ENCODE data around the gene ZNRF3. TPM values are rescaled to one million over a fixed set of nuclear protein-coding genes. Genes with fewer than 3 reads are reported as not detected.
"Not testable (repeated sequence)": the region's sequence is repeated elsewhere in the genome, so short reads cannot be mapped to it uniquely, and the experiment has no call there.

ZNRF3 gene
- total and polyA plus RNA-seq, 12 donors: 1.8 to 7.7 (median 6.2) TPM

DNA sequence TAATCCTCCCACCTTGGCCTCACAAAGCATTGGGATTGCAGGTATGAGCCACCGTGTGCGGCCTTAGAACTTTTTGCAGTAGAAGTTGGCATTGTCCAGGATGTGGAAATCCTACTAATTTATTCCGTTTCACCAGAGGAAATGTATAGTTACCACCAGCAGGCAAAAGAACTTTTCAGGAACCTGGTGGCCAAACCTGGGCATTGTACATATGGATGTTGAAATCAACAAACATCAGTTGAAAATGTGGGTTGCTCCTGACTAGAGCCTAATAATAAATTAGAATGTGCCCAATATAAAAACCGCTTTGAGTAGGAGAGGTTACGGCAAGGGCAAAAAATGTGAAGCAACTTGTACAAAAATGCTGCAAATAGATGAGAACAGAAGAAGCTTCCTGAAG lies 42.3 kb upstream of the ZNRF3 start:
- peaks cover 0 to 2% (median 0%) of the 10 kb centered on the region in 11 donors for H3K9me3 ChIP-seq
- no peak for DNase-seq
- ATAC-seq: no peak
- TF ChIP-seq CTCF (IDR thresholded peaks at IDR 0.05): no peak
- H3K27ac ChIP-seq: no peak overlapping the region
- no peaks in the 10 kb centered on the region for H3K4me1 ChIP-seq
- H3K36me3 ChIP-seq: no peaks in the 10 kb centered on the region
- no peaks in the 10 kb centered on the region for H3K27me3 ChIP-seq
- no peak overlapping the region for H3K4me3 ChIP-seq
- intact Hi-C loops (cut with DNase I): no loop called here
- 86 to 88% methylated on average over 5 of the region's 5 CpGs for WGBS, 2 donors

DNA sequence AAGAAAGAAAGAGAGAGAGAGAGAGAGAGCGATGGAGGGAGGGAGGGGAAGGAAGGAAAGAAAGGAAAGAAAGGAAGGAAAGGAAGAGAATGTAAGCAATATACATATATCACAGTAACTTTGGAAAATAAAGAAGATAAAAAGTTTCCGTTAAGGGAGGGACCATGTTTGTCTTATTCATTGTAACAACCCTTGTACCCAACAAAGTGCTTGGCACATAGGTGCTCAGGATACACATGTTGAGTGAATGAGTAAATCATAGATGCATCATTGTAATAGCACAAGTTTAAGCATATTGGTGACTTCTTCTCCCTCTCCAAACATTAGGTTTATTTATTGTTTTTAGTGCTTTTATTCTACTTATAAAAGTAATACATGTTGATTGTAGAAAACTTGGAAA lies 39.7 kb upstream of the ZNRF3 start:
- ATAC-seq: no peak
- intact Hi-C loops (cut with DNase I): no loop called here
- no peaks in the 10 kb centered on the region for H3K4me1 ChIP-seq
- no peak for TF ChIP-seq CTCF (IDR thresholded peaks at IDR 0.05)
- H3K36me3 ChIP-seq: no peaks in the 10 kb centered on the region
- no peaks in the 10 kb centered on the region for H3K27me3 ChIP-seq
- peaks cover 0 to 23% (median 12%) of the 10 kb centered on the region in 11 donors for H3K9me3 ChIP-seq
- WGBS, 2 donors: 82 to 93% methylated on average over 2 of the region's 2 CpGs
- no peak overlapping the region for H3K4me3 ChIP-seq
- no peak overlapping the region for H3K27ac ChIP-seq
- DNase-seq: no peak

- peaks cover 0 to 23% (median 12%) of the 10 kb centered on the region in 11 donors for H3K9me3 ChIP-seq
- H3K27ac ChIP-seq; ATAC-seq; H3K4me1 ChIP-seq; intact Hi-C loops (cut with DNase I); DNase-seq; H3K4me3 ChIP-seq; H3K36me3 ChIP-seq; H3K27me3 ChIP-seq: not testable (repeated sequence)
- 90 to 93% methylated on average over 2 of the region's 2 CpGs for WGBS, 2 donors
Measured at GRCh38 chr22:28844277-28844676, 39.1 kb upstream of the ZNRF3 start.

DNA sequence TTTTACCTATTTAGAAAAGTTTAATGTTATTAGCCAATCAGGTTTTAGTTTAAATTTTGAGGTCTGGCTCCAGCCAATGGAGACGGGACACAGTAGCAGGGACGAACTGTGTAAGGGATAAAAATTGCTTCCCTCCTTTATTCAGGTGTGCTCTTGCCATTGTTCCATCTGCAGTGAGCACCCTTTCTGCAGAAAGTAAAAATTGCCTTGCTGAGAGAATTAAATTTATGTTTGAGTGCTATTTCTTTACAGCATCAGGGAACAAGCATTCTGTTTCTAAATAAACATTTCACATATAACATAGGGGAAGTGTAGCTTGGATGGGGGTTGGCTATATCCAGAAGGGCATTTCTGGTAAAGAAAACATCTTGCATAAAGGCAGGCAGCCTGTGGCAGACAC lies 36.4 kb upstream of the ZNRF3 start:
- H3K27me3 ChIP-seq: no peaks in the 10 kb centered on the region
- WGBS, 2 donors: 90 to 96% methylated on average over 2 of the region's 2 CpGs
- H3K9me3 ChIP-seq: peaks cover 0 to 23% (median 12%) of the 10 kb centered on the region in 11 donors
- no peak overlapping the region for H3K27ac ChIP-seq
- intact Hi-C loops (cut with DNase I): no loop called here
- ATAC-seq: no peak
- H3K4me3 ChIP-seq: no peak overlapping the region
- no peak for DNase-seq
- H3K36me3 ChIP-seq: no peaks in the 10 kb centered on the region
- TF ChIP-seq CTCF (IDR thresholded peaks at IDR 0.05): no peak
- H3K4me1 ChIP-seq: no peaks in the 10 kb centered on the region

DNA sequence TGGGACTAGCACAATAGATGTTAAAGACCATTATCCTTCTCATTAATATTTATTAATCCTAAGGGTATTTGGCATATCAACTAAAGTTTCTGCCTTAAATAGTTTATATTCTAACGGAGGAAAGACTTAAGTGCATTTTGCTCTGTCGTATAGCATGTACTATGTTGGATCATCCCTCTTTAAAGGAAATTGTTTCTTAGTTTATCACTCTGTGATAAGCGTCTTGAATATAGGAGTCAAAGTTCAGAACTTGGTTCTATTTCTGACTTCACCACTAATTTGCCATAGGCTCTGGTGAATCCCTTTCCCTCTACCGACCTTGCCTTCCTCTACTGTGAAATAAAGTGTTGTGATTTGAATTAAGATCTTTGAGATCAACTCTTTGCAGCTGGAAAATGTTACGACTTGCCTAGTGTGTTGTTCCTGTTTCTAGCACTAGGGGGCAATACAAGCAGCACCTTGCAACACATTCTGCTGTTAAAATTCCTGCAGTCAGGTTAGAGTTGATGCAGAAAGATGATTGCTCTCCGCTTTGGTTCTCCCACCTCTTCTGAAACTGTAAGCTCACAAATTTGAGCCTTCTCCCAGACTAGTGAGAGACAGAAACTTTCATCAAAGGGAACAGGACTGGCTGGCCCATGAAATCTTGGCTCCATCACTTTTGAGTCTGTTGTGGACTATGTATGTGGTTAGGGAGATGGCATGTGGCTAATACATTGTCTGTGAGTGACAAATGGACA lies 27.8 kb upstream of the ZNRF3 start:
- Histone ChIP-seq H3K4me1 (peaks cover 0 to 7% (median 0%) of the 10 kb centered on the region in 9 donors), H3K36me3 (no peaks in the 10 kb centered on the region), H3K4me3 (no peak overlapping the region), H3K27ac (no peak overlapping the region), H3K27me3 (no peaks in the 10 kb centered on the region), H3K9me3 (no peaks in the 10 kb centered on the region)
- DNase-seq: peak in 1 of 2 donors; percentile 57
- intact Hi-C loops (cut with DNase I): loop anchor here (1.0 to 10.0 kb wide), 7 partner anchors 99 to 389 kb away; no protein-coding TSS in a partner anchor
- 14 to 18% methylated on average over 6 of the region's 6 CpGs for WGBS, 2 donors
- peak; percentile 84 to 94 (median 91) for TF ChIP-seq CTCF (IDR thresholded peaks at IDR 0.05)
- peak in 7 of 8 donors; percentile 41 to 62 (median 54) for ATAC-seq
